Coronary artery (tissue), 2 donors: Measurements from ENCODE around the gene MADD.

Experiments used
- DNase-seq: peaks from one replicate; pipeline ENCODE4 v3.0.0-alpha.2; 2017; ENCODE audit warnings: low spot score
- H3K27ac ChIP-seq, 2 donors: fragments of 200-600 bp; sonication (generic); one replicate each; pipeline ENCODE4 v1.5.1; 2016 to 2019
- H3K4me3 ChIP-seq: fragments of 200-600 bp; sonication (generic); 2 replicates; pipeline ENCODE4 v1.5.1; 2016; ENCODE audit warnings: mild to moderate bottlenecking, moderate library complexity
- TF ChIP-seq, protein P1 (sequence below): fragments of 200-600 bp; sonication (generic); IDR thresholded peaks from one replicate; pipeline ENCODE4 v1.5.1; 2019; ENCODE audit warnings: antibody characterized with exemption

Gene MADD

DNA sequence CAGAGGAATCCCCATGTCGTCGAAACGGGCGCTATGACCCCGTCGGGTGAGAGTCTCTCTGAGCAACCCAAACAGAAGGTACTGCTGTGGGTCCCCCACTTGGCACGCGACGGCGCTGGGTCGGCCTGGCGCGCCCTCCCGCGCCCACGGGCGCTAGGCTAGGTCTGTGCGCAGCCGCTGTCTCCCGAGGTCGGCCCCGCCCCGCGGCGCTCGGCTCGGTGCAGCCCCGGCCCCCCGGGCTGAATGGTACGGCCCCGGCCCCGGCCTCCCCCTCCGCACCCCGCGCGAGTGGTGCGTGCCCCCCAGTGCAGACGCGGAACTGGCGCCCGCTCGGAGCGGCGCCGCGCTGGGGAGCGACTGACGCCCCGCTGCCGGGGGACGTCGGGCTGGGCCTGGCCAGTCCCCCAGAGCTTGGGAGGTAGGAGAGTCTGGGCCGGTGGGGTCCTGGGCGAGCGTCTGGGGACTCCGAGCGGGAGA is at the start of gene MADD:
Gene MADD (plus strand): TSS at position 305 of the 477 bp plus-strand sequence.
- peak; percentile 87 for DNase-seq
- peak within 1 kb of the TSS; percentile 86 to 98 for H3K27ac ChIP-seq
- TF ChIP-seq, protein P1, sequence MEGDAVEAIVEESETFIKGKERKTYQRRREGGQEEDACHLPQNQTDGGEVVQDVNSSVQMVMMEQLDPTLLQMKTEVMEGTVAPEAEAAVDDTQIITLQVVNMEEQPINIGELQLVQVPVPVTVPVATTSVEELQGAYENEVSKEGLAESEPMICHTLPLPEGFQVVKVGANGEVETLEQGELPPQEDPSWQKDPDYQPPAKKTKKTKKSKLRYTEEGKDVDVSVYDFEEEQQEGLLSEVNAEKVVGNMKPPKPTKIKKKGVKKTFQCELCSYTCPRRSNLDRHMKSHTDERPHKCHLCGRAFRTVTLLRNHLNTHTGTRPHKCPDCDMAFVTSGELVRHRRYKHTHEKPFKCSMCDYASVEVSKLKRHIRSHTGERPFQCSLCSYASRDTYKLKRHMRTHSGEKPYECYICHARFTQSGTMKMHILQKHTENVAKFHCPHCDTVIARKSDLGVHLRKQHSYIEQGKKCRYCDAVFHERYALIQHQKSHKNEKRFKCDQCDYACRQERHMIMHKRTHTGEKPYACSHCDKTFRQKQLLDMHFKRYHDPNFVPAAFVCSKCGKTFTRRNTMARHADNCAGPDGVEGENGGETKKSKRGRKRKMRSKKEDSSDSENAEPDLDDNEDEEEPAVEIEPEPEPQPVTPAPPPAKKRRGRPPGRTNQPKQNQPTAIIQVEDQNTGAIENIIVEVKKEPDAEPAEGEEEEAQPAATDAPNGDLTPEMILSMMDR = no peak
- peak within 1 kb of the TSS; percentile 91 for H3K4me3 ChIP-seq

DNA sequence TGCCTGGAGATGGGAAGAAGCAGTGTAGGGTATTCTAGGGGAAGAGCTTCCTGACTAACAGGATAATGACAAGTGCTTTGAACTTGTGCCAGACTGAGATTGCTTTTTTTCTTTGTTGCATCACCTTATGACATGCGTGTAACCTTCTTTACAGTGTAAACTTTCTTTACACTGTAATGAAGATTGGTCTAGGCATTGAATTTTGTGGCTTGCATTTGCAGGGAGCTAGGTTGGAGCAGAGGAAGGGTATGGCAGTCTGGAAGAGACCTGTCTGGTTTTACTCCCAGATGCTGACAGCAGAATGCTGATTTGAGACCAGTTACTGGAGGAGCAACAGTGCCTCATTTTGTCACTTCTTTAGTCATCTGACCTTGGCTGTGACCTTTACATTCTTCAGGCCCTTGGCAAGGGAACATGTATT is 49.5 kb upstream of the MADD start:
- TF ChIP-seq, protein P1 = no peak
- no peak for DNase-seq

DNA sequence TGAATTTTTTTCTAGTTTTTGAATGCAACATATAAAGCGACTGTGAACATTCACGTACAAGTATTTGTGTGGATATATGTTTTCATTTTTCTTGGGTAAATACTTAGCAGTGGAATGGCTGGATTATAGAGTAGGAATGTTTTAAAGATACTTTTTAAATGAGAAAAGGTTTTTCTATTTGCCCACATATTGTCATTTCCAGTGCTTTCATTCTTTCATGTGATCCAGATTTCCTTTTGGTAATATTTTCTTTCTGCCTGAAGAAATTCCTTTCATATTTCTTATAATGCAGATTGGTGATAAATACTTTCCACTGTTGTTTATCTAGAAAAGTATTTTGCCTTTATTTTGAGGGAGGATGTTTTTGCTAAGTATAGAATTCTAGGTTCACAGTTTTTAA is 47.2 kb upstream of the MADD start:
- TF ChIP-seq, protein P1 = no peak
- no peak for DNase-seq
- Histone ChIP-seq H3K4me3 (no peak overlapping the region), H3K27ac (no peak overlapping the region)

More for the DNA sequence above, 49.5 kb upstream of the MADD start:
- no peak overlapping the region for H3K4me3 ChIP-seq
- H3K27ac ChIP-seq = no peak overlapping the region

DNA sequence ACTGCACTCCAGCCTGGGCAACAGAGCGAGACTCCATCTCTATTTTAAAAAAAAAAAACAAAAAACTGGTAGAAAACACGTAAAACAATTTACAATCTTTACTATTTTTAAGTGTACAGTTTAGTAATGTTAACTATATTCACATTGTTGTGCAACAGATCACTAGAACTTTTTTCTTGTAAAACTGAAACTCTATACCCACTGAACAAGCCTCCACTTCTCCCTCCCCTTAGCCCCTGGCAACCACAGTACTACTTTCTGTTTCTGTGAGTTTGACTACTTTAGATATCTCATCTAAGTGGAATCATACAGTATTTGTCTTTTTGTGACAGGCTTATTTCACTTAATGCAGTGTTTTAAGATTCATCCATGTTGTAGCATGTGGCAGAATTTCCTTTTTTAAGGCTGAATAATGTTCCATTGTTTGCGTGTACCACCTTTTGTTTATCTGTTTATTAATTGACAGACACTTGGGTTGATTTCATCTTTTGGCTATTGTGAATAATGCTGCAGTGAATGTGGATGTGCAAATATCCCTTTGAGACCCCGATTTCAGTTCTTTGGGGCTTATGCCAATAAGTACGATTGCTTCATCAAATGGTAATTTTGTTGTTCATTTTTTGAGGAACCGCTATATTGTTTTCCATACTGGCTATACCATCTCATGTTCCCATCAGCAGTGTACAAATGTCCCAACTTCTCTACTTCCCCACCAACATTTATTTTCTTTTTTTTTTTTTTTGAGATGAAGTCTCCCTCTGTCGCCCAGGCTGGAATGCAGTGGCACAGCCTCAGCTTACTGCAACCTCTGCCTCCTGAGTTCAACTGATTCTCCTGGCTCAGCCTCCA is 44.2 kb upstream of the MADD start:
- no peak overlapping the region for H3K4me3 ChIP-seq
- H3K27ac ChIP-seq = no peak overlapping the region
- no peak for DNase-seq
- TF ChIP-seq, protein P1 = no peak

DNA sequence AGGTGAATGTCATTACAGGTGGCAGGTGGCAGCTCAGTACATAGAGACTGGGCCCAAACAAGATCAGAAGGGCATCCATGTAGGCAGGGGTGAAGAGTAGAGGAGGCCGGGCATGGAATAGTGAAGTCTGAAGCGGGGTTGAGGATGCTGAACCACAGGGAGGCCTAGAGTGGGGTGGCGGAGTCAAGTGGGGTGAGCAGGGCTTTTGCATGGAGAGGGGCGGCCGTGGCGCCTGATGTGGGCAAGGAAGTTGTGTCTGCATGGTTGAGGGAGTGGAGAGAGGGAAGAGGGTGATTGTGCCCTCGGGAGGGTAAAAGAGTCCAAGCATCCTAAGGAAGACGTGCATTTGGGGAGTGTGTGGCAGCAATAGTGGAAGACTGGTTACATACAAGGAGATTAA is 40.8 kb upstream of the MADD start:
- no peak for DNase-seq
- H3K4me3 ChIP-seq = no peak overlapping the region
- TF ChIP-seq, protein P1 = no peak
- H3K27ac ChIP-seq = no peak overlapping the region

DNA sequence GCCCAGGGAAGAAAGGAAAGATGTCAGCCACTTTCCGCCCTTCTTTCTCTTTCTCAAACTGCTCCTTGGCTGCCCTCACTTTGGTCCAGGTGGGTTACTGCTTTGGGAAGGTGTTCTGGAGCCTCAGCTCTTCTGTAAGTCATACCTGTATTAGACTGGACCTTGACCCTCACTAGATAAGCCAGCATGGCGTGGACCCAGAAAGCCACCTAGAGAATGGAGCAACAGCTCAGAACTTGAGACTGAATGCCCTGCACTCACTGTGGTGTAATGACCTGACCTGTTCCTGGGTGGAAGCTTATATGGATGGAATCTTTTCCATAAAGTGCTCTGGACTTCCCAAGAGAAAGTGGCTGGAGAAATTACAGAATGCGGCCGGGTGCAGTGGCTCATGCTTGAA is 36.9 kb upstream of the MADD start:
- no peak overlapping the region for H3K4me3 ChIP-seq
- DNase-seq = no peak
- H3K27ac ChIP-seq = no peak overlapping the region
- TF ChIP-seq, protein P1 = no peak
